GM12878 (cell line): Measurements from ENCODE around the gene MLN. TPM values are rescaled to one million over a fixed set of nuclear protein-coding genes. Genes with fewer than 3 reads are reported as not detected.

Source experiments
- ATAC-seq: fragments of 200-7000 bp; cut with Tn5 transposase; 3 replicates; pipeline ENCODE4 v1.9.1; 2020; ENCODE audit warnings: mild to moderate bottlenecking, moderate library complexity
- BruUV-seq: library from RNA; stranded (reverse); fragments of 400-500 nt; replicated peaks from 2 replicates; lab custom pipeline; 2021; lab: Mats Ljungman, UMichigan
- CTCF ChIA-PET: fragments of 300-600 bp; sonication (Branson Sonifier 250); formaldehyde crosslinking; extraction: SDS; loops from one replicate; lab custom pipeline; 2021; ENCODE audit warnings: inconsistent platforms; lab: Yijun Ruan, JAX
- POLR2A ChIA-PET: fragments of 350-600 bp; formaldehyde crosslinking; extraction: SDS; loops from one replicate; lab custom pipeline; 2021; ENCODE audit warnings: inconsistent platforms; lab: Charles Lee
- RAD21 ChIA-PET: fragments of 300-600 bp; sonication (Branson Sonifier 250); formaldehyde crosslinking; loops from one replicate; lab custom pipeline; 2023; ENCODE audit warnings: antibody characterized with exemption; ENCODE audit not compliant: unreplicated experiment; lab: Charles Lee
- SMC1A ChIA-PET: fragments of 300-600 bp; sonication (Branson Sonifier 250); formaldehyde crosslinking; loops from one replicate; lab custom pipeline; 2023; ENCODE audit not compliant: unreplicated experiment, uncharacterized antibody; lab: Charles Lee
- DNase-seq: peaks from one replicate; pipeline ENCODE4 v3.0.0-alpha.2; 2011; ENCODE audit warnings: low read depth, low spot score
- FAIRE-seq: peaks from 3 replicates; lab custom pipeline; 2011; peaks lifted over from hg19 to GRCh38; lab: Jason Lieb, UNC
- H2AFZ ChIP-seq: 2 replicates; pipeline ENCODE4 v1.6.0; 2011; ENCODE audit warnings: low read depth, low read length, control low read depth; ENCODE audit not compliant: control insufficient read depth
- H3K27ac ChIP-seq: 2 replicates; pipeline ENCODE4 v1.5.1; 2011; ENCODE audit warnings: control low read depth; ENCODE audit not compliant: control insufficient read depth, insufficient read depth
- H3K27me3 ChIP-seq, 2 experiments: replicated peaks in 1 of 2; 2 replicates each; pipeline versions ENCODE4 v1.6.0 to v1.6.1; 2011; ENCODE audit warnings: low read length in 1 of 2; ENCODE audit not compliant: control insufficient read depth in 2 of 2, insufficient read depth in 2 of 2
- H3K36me3 ChIP-seq, 2 experiments: 2 replicates each; pipeline ENCODE4 v1.5.1; 2011; ENCODE audit warnings: low read length in 1 of 2; ENCODE audit not compliant: control insufficient read depth in 2 of 2, insufficient read depth in 2 of 2
- H3K4me1 ChIP-seq: 2 replicates; pipeline ENCODE4 v1.6.1; 2011; ENCODE audit warnings: mild to moderate bottlenecking, low read length, moderate library complexity, mixed read lengths; ENCODE audit not compliant: control insufficient read depth, insufficient read depth
- H3K4me2 ChIP-seq: 2 replicates; pipeline ENCODE4 v1.6.0; 2011; ENCODE audit warnings: control low read depth; ENCODE audit not compliant: control insufficient read depth, insufficient read depth
- H3K4me3 ChIP-seq: fragments of 200-600 bp; sonication (generic); 2 replicates; pipeline ENCODE4 v1.5.1; 2016
- H3K79me2 ChIP-seq: 2 replicates; pipeline ENCODE4 v1.6.0; 2011; ENCODE audit warnings: low read length; ENCODE audit not compliant: control insufficient read depth, insufficient read depth
- H3K9ac ChIP-seq: 2 replicates; pipeline ENCODE4 v1.8.0; 2011; ENCODE audit warnings: low read length, control low read depth, mixed read lengths; ENCODE audit not compliant: control insufficient read depth, insufficient read depth
- H3K9me3 ChIP-seq: replicated peaks from 3 replicates; pipeline ENCODE4 v1.5.1; 2011; ENCODE audit warnings: mild to moderate bottlenecking, low read length; ENCODE audit not compliant: control insufficient read depth, insufficient read depth
- H4K20me1 ChIP-seq: 2 replicates; pipeline ENCODE4 v1.6.0; 2011; ENCODE audit not compliant: control insufficient read depth, insufficient read depth
- ASH2L ChIP-seq: fragments of 300-600, 200-600 bp; sonication (generic); IDR thresholded peaks from 2 replicates; pipeline ENCODE4 v1.6.1; 2017; ENCODE audit warnings: low read depth, mild to moderate bottlenecking, borderline replicate concordance
- BCL3 ChIP-seq: IDR thresholded peaks from 2 replicates; pipeline ENCODE4 v1.6.1; 2011; ENCODE audit warnings: borderline replicate concordance, low read depth, mild to moderate bottlenecking, moderate library complexity, low read length; ENCODE audit not compliant: insufficient read depth, poor library complexity, severe bottlenecking
- POLR2A ChIP-seq: IDR thresholded peaks from 2 replicates; pipeline ENCODE4 v1.6.1; 2011; ENCODE audit warnings: low read depth, mild to moderate bottlenecking, low read length
- POLR2AphosphoS2 ChIP-seq: IDR thresholded peaks from 2 replicates; pipeline ENCODE4 v1.6.1; 2011; ENCODE audit warnings: low read depth, mild to moderate bottlenecking, low read length, improper control_type of control experiment, moderate library complexity
- SMARCA5 ChIP-seq: fragments of 450-650 bp; IDR thresholded peaks from 2 replicates; pipeline ENCODE4 v1.6.1; 2017; ENCODE audit warnings: mild to moderate bottlenecking
- TCF7 ChIP-seq: IDR thresholded peaks from 2 replicates; pipeline ENCODE4 v1.6.1; 2014; ENCODE audit warnings: antibody characterized with exemption, borderline replicate concordance
- WGBS: methylation state at CpG from one replicate; pipeline ENCODE4 v1.1.6; 2016; ENCODE audit warnings: low lambda C conversion rate; ENCODE audit not compliant: insufficient replicate concordance, insufficient coverage; ENCODE audit errors: missing lambda C conversion rate; 5-methylcytosine and 5-hydroxymethylcytosine counted together
- in situ Hi-C: fragments of 300-500 bp; cut with MboI; formaldehyde crosslinking; loops from 9 replicates; pipeline ENCODE4 v1.14.3; 2018; ENCODE audit warnings: mixed read lengths
- intact Hi-C: fragments of 100-400 bp; cut with micrococcal nuclease; formaldehyde crosslinking; loops from one replicate; pipeline ENCODE4 v1.14.2; 2022; ENCODE audit not compliant: unreplicated experiment
- polyA plus RNA-seq, 11 experiments: library from polyadenylated mRNA; depleted of rRNA in 4 of 11; unstranded in 6 of 11; stranded (reverse) in 5 of 11; fragments of >200 nt; fragmentation: Nextera tagmentation in 4 of 11; fragmentation: Illumina TruSeq in 1 of 11; extraction: Ambion mirVana in 4 of 11; extraction: Trizol in 1 of 11; gene quantifications; 1 replicate in 1 of 11; 2 replicates in 10 of 11; pipeline versions ENCODE4 v1.2.1 to v1.2.3, GENCODE V29; 2011 to 2016; ENCODE audit warnings: inconsistent platforms in 2 of 11, missing spikeins in 2 of 11, low read depth in 1 of 11
- total RNA-seq, 4 experiments: library from RNA; depleted of rRNA in 3 of 4; stranded (reverse); fragments of >200 nt in 3 of 4; fragmentation: Illumina TruSeq in 1 of 4; extraction: Trizol in 1 of 4; gene quantifications; 2 replicates each; pipeline versions ENCODE4 v1.2.1 to v1.2.3, GENCODE V29; 2013 to 2021
- TF ChIP-seq, protein P1 (sequence below): fragments of 450-650 bp; formaldehyde crosslinking; IDR thresholded peaks from 2 replicates; pipeline ENCODE4 v1.5.0; 2022; ENCODE audit warnings: mild to moderate bottlenecking, missing genetic modification characterization
- TF ChIP-seq, protein P2 (sequence below): IDR thresholded peaks from 2 replicates; pipeline ENCODE4 v1.6.1; 2011; ENCODE audit warnings: borderline replicate concordance, low read depth, mild to moderate bottlenecking, moderate library complexity, mixed read lengths, low read length; ENCODE audit not compliant: insufficient read depth; ENCODE audit errors: extremely low read length

Gene MLN
- total and polyA plus RNA-seq, 10 of the 15 experiments (the other 5 are each of a cell fraction or from before 2014, with no cell fraction given) = not detected

DNA sequence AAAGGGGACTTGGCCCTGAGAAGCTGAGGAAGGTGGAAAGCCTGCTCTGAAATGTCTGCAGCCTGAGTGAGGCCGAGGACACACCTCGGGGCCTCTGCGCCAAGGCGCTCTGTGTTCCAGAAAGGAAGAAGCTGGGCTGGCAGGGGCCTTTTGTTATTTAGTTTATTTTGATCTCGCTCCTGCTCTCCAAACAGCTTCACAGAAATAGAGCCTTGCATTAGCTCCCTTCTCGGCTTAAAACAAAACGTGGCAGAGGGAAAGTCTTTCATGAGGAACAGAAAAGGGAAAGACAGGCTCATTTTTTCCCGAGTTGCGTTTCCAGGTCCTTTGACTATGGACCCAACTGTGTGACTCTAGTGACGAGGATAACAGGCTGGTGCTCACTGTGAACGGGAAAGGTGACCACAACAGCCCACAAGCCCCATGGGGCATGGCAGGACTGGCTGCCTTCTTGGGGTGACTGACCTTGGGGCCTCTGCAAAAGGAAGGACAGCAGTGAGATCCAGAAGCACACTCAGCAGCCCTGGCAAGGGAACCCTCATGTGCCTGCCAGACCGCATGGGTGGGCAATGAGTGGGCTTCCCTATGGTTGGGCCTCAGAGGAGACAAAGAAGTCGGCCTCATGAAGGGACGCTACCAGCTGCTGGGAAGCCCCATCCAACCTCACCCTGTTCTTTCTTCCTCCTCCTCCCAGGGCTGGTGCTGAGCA lies 33.5 kb downstream of the MLN start:
- ChIA-PET POLR2A (interaction anchor here (1.4 kb wide), 1 partner anchor 257 kb away, joined by 3 read pairs; no protein-coding TSS in a partner anchor), RAD21 (interaction anchor here (1.3 to 4.6 kb wide), 4 partner anchors 70 to 257 kb away, joined by 3 to 25 read pairs (median 6); no protein-coding TSS in a partner anchor), SMC1A (interaction anchor here (1.5 to 2.6 kb wide), 2 partner anchors 59 to 257 kb away, joined by 3 to 9 read pairs; partner anchors contain the start of gene UQCC2), CTCF (interaction anchor here (1.0 to 5.9 kb wide), 17 partner anchors 9 to 592 kb away, joined by 3 to 49 read pairs (median 5); partner anchors contain the start of gene UQCC2)
- TF ChIP-seq TCF7 (no peak), BCL3 (peak; percentile 8), POLR2A (peak; percentile 72), ASH2L (no peak), POLR2AphosphoS2 (peak; percentile 63; the same call in 1 of the 2 replicates), SMARCA5 (no peak)
- TF ChIP-seq, protein P1, sequence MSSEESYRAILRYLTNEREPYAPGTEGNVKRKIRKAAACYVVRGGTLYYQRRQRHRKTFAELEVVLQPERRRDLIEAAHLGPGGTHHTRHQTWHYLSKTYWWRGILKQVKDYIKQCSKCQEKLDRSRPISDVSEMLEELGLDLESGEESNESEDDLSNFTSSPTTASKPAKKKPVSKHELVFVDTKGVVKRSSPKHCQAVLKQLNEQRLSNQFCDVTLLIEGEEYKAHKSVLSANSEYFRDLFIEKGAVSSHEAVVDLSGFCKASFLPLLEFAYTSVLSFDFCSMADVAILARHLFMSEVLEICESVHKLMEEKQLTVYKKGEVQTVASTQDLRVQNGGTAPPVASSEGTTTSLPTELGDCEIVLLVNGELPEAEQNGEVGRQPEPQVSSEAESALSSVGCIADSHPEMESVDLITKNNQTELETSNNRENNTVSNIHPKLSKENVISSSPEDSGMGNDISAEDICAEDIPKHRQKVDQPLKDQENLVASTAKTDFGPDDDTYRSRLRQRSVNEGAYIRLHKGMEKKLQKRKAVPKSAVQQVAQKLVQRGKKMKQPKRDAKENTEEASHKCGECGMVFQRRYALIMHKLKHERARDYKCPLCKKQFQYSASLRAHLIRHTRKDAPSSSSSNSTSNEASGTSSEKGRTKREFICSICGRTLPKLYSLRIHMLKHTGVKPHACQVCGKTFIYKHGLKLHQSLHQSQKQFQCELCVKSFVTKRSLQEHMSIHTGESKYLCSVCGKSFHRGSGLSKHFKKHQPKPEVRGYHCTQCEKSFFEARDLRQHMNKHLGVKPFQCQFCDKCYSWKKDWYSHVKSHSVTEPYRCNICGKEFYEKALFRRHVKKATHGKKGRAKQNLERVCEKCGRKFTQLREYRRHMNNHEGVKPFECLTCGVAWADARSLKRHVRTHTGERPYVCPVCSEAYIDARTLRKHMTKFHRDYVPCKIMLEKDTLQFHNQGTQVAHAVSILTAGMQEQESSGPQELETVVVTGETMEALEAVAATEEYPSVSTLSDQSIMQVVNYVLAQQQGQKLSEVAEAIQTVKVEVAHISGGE (CRISPR knock-in tag) = no peak
- TF ChIP-seq, protein P2, sequence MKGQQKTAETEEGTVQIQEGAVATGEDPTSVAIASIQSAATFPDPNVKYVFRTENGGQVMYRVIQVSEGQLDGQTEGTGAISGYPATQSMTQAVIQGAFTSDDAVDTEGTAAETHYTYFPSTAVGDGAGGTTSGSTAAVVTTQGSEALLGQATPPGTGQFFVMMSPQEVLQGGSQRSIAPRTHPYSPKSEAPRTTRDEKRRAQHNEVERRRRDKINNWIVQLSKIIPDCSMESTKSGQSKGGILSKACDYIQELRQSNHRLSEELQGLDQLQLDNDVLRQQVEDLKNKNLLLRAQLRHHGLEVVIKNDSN = no peak
- Histone ChIP-seq H3K27me3 (no peaks in the 10 kb centered on the region; a peak in 1 of 4 replicates), H3K36me3 (no peaks in the 10 kb centered on the region; a peak in 2 of 4 replicates), H3K4me2 (no peak overlapping the region), H3K27ac (no peak overlapping the region), H2AFZ (no peak overlapping the region), H3K9me3 (no peaks in the 10 kb centered on the region), H4K20me1 (no peaks in the 10 kb centered on the region), H3K4me1 (no peaks in the 10 kb centered on the region; the same call in 1 of the 2 replicates), H3K79me2 (no peaks in the 10 kb centered on the region), H3K9ac (no peak overlapping the region), H3K4me3 (no peak overlapping the region)
- no peak for DNase-seq
- no peak for ATAC-seq
- intact Hi-C loops = no loop called here
- FAIRE-seq = no peak
- no TSS peak for BruUV-seq
- in situ Hi-C loops = no loop called here
- 36% methylated on average over 14 of the region's 14 CpGs for WGBS
